ENCODE data around the gene PI16. TPM values are rescaled to one million over a fixed set of nuclear protein-coding genes. Genes with fewer than 3 reads are reported as not detected.

Gene PI16
- total RNA-seq, 1 donor = 1.8 TPM

DNA sequence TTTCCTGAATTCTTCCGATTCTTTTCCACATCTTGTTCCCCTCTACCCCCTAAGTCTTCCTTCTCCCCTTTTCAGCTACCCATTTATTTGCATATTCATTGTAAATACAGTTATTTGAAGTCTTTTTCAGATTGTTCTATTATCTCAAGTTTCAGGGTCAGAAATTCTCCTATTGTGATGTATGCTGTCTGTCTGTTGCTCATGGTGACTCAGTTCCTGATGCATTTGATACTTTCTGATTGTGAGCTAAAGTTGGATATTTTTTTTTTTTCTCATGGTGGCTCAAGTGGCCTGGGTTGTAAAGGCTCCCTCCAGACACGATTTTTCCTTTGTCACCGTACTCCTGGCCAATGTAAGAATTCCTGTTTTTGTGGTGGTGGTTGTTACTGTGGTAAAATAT is 4.9 kb upstream of the PI16 start:
- no peaks in the 10 kb centered on the region for H3K79me2 ChIP-seq (ENCODE audit: insufficient read depth, low read length)
- H3K9me3 ChIP-seq (ENCODE audit: low read depth, low read length) = no peaks in the 10 kb centered on the region
- H3K4me3 ChIP-seq (ENCODE audit: insufficient read depth, low read length) = no peak overlapping the region
- no peaks in the 10 kb centered on the region for H3K36me3 ChIP-seq (ENCODE audit: insufficient read depth, low read length)
- H3K4me1 ChIP-seq (ENCODE audit: insufficient read depth, low read length) = peaks cover 10% of the 10 kb centered on the region
- no peaks in the 10 kb centered on the region for H3K27me3 ChIP-seq (ENCODE audit: insufficient read depth, low read length)
- H3K27ac ChIP-seq (ENCODE audit: low read depth, low read length) = peak overlapping the region; percentile 72
- peak overlapping the region; percentile 38 for H3K4me2 ChIP-seq (ENCODE audit: insufficient read depth, low read length)
- H4K20me1 ChIP-seq (ENCODE audit: insufficient read depth, low read length) = no peaks in the 10 kb centered on the region
- DNase-seq (ENCODE audit: insufficient read length, low spot score, missing footprints) = peak; percentile 87
- peak overlapping the region; percentile 79 for H2AFZ ChIP-seq (ENCODE audit: low read length)
- TF ChIP-seq, protein P1, sequence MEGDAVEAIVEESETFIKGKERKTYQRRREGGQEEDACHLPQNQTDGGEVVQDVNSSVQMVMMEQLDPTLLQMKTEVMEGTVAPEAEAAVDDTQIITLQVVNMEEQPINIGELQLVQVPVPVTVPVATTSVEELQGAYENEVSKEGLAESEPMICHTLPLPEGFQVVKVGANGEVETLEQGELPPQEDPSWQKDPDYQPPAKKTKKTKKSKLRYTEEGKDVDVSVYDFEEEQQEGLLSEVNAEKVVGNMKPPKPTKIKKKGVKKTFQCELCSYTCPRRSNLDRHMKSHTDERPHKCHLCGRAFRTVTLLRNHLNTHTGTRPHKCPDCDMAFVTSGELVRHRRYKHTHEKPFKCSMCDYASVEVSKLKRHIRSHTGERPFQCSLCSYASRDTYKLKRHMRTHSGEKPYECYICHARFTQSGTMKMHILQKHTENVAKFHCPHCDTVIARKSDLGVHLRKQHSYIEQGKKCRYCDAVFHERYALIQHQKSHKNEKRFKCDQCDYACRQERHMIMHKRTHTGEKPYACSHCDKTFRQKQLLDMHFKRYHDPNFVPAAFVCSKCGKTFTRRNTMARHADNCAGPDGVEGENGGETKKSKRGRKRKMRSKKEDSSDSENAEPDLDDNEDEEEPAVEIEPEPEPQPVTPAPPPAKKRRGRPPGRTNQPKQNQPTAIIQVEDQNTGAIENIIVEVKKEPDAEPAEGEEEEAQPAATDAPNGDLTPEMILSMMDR (IDR thresholded peaks at IDR 0.05; ENCODE audit: extremely low read depth, low read depth, low read length) = no peak

DNA sequence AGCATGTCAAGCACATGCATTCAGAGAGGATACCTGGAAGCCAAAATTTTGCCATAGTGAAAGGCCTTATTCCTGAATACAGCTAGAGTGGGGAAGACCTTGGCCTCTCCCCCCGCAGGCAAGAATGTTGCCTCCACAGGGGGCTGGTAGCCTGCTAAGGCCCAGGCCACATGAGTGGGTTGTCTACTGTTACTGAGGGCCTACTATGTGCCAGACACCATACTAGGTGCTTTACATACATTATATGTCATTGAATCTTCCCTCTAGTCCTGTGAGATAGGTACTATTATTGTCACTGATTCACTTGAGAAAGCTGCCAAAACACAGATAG is 642 bp upstream of the PI16 start:
- Histone ChIP-seq H3K27ac (ENCODE audit: low read depth, low read length) (no peak overlapping the region), H4K20me1 (ENCODE audit: insufficient read depth, low read length) (no peaks in the 10 kb centered on the region), H3K9me3 (ENCODE audit: low read depth, low read length) (no peaks in the 10 kb centered on the region), H3K27me3 (ENCODE audit: insufficient read depth, low read length) (no peaks in the 10 kb centered on the region), H3K79me2 (ENCODE audit: insufficient read depth, low read length) (no peaks in the 10 kb centered on the region), H3K4me2 (ENCODE audit: insufficient read depth, low read length) (no peak overlapping the region), H2AFZ (ENCODE audit: low read length) (no peak overlapping the region), H3K36me3 (ENCODE audit: insufficient read depth, low read length) (no peaks in the 10 kb centered on the region), H3K4me3 (ENCODE audit: insufficient read depth, low read length) (no peak overlapping the region), H3K4me1 (ENCODE audit: insufficient read depth, low read length) (peaks cover 10% of the 10 kb centered on the region)
- DNase-seq (ENCODE audit: insufficient read length, low spot score, missing footprints) = no peak
- TF ChIP-seq, protein P1 (IDR thresholded peaks at IDR 0.05; ENCODE audit: extremely low read depth, low read depth, low read length) = no peak

DNA sequence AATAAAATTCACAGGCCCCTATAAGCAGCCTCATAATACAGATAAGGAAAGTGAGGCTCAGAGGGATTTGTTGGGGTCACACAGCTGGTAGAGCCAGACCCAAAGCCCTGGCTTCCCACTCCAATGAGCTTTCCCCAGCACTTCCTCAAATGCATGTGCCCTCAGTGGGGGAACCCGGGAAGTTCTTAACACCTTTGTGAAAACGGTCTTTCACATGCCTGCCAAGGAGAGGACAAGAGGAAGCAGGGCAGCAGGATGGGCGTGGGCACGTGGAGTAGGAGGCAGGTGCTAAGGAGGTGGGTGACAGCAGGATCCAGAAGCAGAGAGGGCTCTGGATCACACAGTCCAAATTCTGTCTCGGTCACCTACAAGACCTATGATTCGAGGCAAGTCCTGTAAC is 598 bp downstream of the PI16 start:
- TF ChIP-seq, protein P1 (IDR thresholded peaks at IDR 0.05; ENCODE audit: extremely low read depth, low read depth, low read length) = no peak
- no peaks in the 10 kb centered on the region for H3K36me3 ChIP-seq (ENCODE audit: insufficient read depth, low read length)
- peaks cover 3% of the 10 kb centered on the region for H3K4me1 ChIP-seq (ENCODE audit: insufficient read depth, low read length)
- peak; percentile 57 for DNase-seq (ENCODE audit: insufficient read length, low spot score, missing footprints)
- no peak overlapping the region for H3K27ac ChIP-seq (ENCODE audit: low read depth, low read length)
- H3K4me2 ChIP-seq (ENCODE audit: insufficient read depth, low read length) = no peak overlapping the region
- H2AFZ ChIP-seq (ENCODE audit: low read length) = no peak overlapping the region
- no peaks in the 10 kb centered on the region for H3K79me2 ChIP-seq (ENCODE audit: insufficient read depth, low read length)
- no peaks in the 10 kb centered on the region for H3K9me3 ChIP-seq (ENCODE audit: low read depth, low read length)
- no peak overlapping the region for H3K4me3 ChIP-seq (ENCODE audit: insufficient read depth, low read length)
- no peaks in the 10 kb centered on the region for H3K27me3 ChIP-seq (ENCODE audit: insufficient read depth, low read length)
- no peaks in the 10 kb centered on the region for H4K20me1 ChIP-seq (ENCODE audit: insufficient read depth, low read length)

DNA sequence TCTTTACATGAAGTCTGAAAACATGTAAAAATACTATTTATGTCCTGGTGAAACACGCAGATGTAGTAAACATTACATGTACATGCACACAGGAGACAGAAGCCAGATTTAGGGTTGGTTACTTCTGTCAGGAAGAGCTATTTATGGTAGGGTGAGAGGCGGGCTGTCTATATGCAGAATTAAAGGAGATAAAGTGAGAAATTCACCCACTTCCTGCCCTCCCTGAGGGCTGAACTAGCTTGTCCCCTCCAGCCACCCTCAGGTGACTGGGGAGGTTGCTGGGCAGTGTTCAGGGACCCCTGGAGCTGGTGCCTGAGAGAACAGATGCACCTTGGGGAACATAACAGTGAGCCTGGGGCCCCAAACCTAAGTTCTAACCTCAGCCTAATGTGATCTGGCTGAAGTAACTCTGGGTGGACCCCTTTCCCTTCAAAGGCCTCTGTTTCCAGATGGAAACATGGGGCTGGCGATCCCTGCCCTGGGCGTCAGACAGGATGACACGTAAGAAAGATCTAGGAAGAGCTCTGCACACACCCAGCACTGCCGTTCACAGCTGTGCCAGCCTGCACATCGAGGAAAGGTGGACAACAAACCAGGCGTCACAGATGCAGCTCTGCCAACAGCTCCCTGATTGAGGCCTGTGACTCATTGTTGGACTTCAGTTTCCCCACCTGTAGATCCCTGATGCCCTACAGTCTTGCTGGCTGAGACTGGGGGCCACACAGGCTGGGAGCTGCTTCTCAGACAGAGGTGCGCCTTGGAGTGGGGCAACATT is 1.3 kb downstream of the PI16 start:
- peak; percentile 82 for DNase-seq (ENCODE audit: insufficient read length, low spot score, missing footprints)
- H3K4me2 ChIP-seq (ENCODE audit: insufficient read depth, low read length) = no peak overlapping the region
- no peaks in the 10 kb centered on the region for H3K79me2 ChIP-seq (ENCODE audit: insufficient read depth, low read length)

More for the DNA sequence above, 1.3 kb downstream of the PI16 start:
- Histone ChIP-seq H3K27ac (ENCODE audit: low read depth, low read length) (no peak overlapping the region), H3K9me3 (ENCODE audit: low read depth, low read length) (no peaks in the 10 kb centered on the region), H3K4me3 (ENCODE audit: insufficient read depth, low read length) (no peak overlapping the region), H3K4me1 (ENCODE audit: insufficient read depth, low read length) (peaks cover 9% of the 10 kb centered on the region), H4K20me1 (ENCODE audit: insufficient read depth, low read length) (no peaks in the 10 kb centered on the region), H3K27me3 (ENCODE audit: insufficient read depth, low read length) (no peaks in the 10 kb centered on the region), H2AFZ (ENCODE audit: low read length) (no peak overlapping the region), H3K36me3 (ENCODE audit: insufficient read depth, low read length) (no peaks in the 10 kb centered on the region)
- TF ChIP-seq, protein P1 (IDR thresholded peaks at IDR 0.05; ENCODE audit: extremely low read depth, low read depth, low read length) = no peak

All from osteoblast (primary cell).